Adrenal gland (tissue), 12 donors: ENCODE data around the gene GNAQ. TPM values are rescaled to one million over a fixed set of nuclear protein-coding genes. Genes with fewer than 3 reads are reported as not detected.
A peak's percentile ranks its signal among the peaks of the same experiment; 100 is the strongest.

Source experiments
- DNase-seq, 7 donors: peaks; one replicate each; pipeline ENCODE4 v3.0.0-alpha.2; 2019 to 2020
- H3K27ac ChIP-seq, 5 donors: fragments of 200-600 bp; sonication (generic) in 4 of 5; 1 replicate in 3 of 5; 2 replicates in 2 of 5; pipeline versions ENCODE4 v1.5.1 to v1.8.0; 2016 to 2020; ENCODE audit warnings: mild to moderate bottlenecking in 1 of 5
- H3K27me3 ChIP-seq: fragments of 200-600 bp; 2 replicates; pipeline ENCODE4 v1.8.0; 2021
- H3K36me3 ChIP-seq, 2 donors: fragments of 200-600 bp; replicated peaks in 1 of 2; 1 replicate in 1 of 2; 2 replicates in 1 of 2; pipeline versions ENCODE4 v1.5.1 to v1.8.0; 2018 to 2022
- H3K4me1 ChIP-seq, 2 donors: fragments of 200-600 bp; replicated peaks in 1 of 2; 1 replicate in 1 of 2; 2 replicates in 1 of 2; pipeline versions ENCODE4 v1.5.1 to v1.8.0; 2018 to 2021
- H3K4me3 ChIP-seq, 4 donors: fragments of 200-600 bp; sonication (generic) in 3 of 4; one replicate each; pipeline ENCODE4 v1.5.1; 2016 to 2018
- H3K9me3 ChIP-seq, 3 donors: fragments of 200-600 bp; sonication (generic) in 1 of 3; replicated peaks in 1 of 3; 1 replicate in 2 of 3; 2 replicates in 1 of 3; pipeline versions ENCODE4 v1.5.1 to v1.8.0; 2016 to 2021
- CTCF ChIP-seq, 6 experiments: fragments of 450-650 bp in 4 of 6; fragments of 200-600 bp in 2 of 6; sonication (generic) in 1 of 6; IDR thresholded peaks; 1 replicate in 5 of 6; 2 replicates in 1 of 6; pipeline versions ENCODE4 v1.5.1 to v1.8.0; 2016 to 2021; ENCODE audit warnings: antibody characterized with exemption in 6 of 6, mild to moderate bottlenecking in 2 of 6, moderate library complexity in 1 of 6
- POLR2A ChIP-seq, 2 donors: fragments of 450-650 bp; IDR thresholded peaks; one replicate each; pipeline ENCODE4 v1.6.1; 2017; ENCODE audit warnings: antibody characterized with exemption in 2 of 2, mild to moderate bottlenecking in 2 of 2, moderate library complexity in 1 of 2
- WGBS, 4 donors: extraction: QIAGEN DNeasy Blood & Tissue Kit in 2 of 4; methylation state at CpG; one replicate each; pipeline versions ENCODE4 v1.1.5 to v1.1.7; 2013 to 2017; 5-methylcytosine and 5-hydroxymethylcytosine counted together
- intact Hi-C, 2 donors: fragments of 100-400 bp; cut with DNase I; formaldehyde crosslinking; loops; one replicate each; pipeline versions ENCODE4 v1.14.1 to v1.15.0; 2022 to 2023
- polyA plus RNA-seq, 3 donors: library from polyadenylated mRNA; stranded (reverse); fragments of 200-250 nt in 2 of 3; fragments of 350-450 nt in 1 of 3; fragmentation: Illumina TruSeq in 1 of 3; extraction: RNeasy Lipid Tissue Mini Kit (QIAGEN cat#74804) in 1 of 3; gene quantifications; one replicate each; pipeline ENCODE4 v1.2.3, GENCODE V29; 2013 to 2014
- total RNA-seq, 9 donors: library from RNA; depleted of rRNA in 4 of 9; stranded (reverse); fragments of >200 nt in 4 of 9; fragments of 120-200 nt in 1 of 9; fragmentation: NEBNext Ultra II Directional in 1 of 9; extraction: Animal tissue kit (Norgen Biotek cat#: 25700) in 1 of 9; gene quantifications; one replicate each; pipeline versions ENCODE4 v1.1.0 to v1.2.4, GENCODE V29; 2013 to 2023
- donor health status: healthy with polysubstance abuse.
- donor health status: Bipolar disorder and iron deficiency.
- donor health status: DM: yes; HTN: yes; CAD: no.
- donor health status: DM: no; HTN: no; CAD: no.
- donor health status: DM: no; HTN: no; CAD: no.
- donor health status: DM: yes; HTN: yes; CAD: no.

The GNAQ gene
- total and polyA plus RNA-seq, 12 donors: 15.8 to 71.7 (median 45.1) TPM

GRCh38 chr9:77841739-77842386 lies 189.7 kb downstream of the GNAQ start:
- no peak overlapping the region for H3K27ac ChIP-seq

GRCh38 chr9:77839459-77840140 lies 192.0 kb downstream of the GNAQ start:
- DNase-seq: no peak
- Histone ChIP-seq H3K36me3 (no peaks in the 10 kb centered on the region), H3K4me1 (peaks cover 4 to 20% of the 10 kb centered on the region in 2 donors), H3K27me3 (no peaks in the 10 kb centered on the region), H3K9me3 (no peaks in the 10 kb centered on the region), H3K4me3 (no peak overlapping the region), H3K27ac (peak overlapping the region in 2 of 5 donors; percentile 24 to 42)
- intact Hi-C loops: loop anchor here in 1 of 2 donors (10.0 kb wide), 1 partner anchor 195 kb away; the partner anchor contains the start of gene GNAQ
- TF ChIP-seq CTCF (IDR thresholded peaks at IDR 0.05) (no peak), POLR2A (IDR thresholded peaks at IDR 0.05) (no peak)
- WGBS, 4 donors: 45 to 51% (median 47%) methylated on average over 6 of the region's 6 CpGs

More at GRCh38 chr9:77841739-77842386, 189.7 kb downstream of the GNAQ start:
- Histone ChIP-seq H3K36me3 (no peaks in the 10 kb centered on the region), H3K4me1 (peaks cover 4 to 23% of the 10 kb centered on the region in 2 donors), H3K4me3 (no peak overlapping the region), H3K9me3 (no peaks in the 10 kb centered on the region), H3K27me3 (no peaks in the 10 kb centered on the region)
- intact Hi-C loops: loop anchor here in 1 of 2 donors (10.0 kb wide), 1 partner anchor 193 kb away; the partner anchor contains the start of gene GNAQ
- 68 to 79% (median 73%) methylated on average over 3 of the region's 3 CpGs for WGBS, 4 donors
- DNase-seq: no peak
- TF ChIP-seq POLR2A (IDR thresholded peaks at IDR 0.05): no peak
- TF ChIP-seq CTCF (IDR thresholded peaks at IDR 0.05): peak; percentile 21 to 43 (median 31)

- 67 to 79% (median 73%) methylated on average over 1 of the region's 1 CpG for WGBS, 4 donors
- no peak for DNase-seq
- TF ChIP-seq CTCF (IDR thresholded peaks at IDR 0.05): no peak
- TF ChIP-seq POLR2A (IDR thresholded peaks at IDR 0.05): no peak
- Histone ChIP-seq H3K27me3 (no peaks in the 10 kb centered on the region), H3K9me3 (no peaks in the 10 kb centered on the region), H3K4me3 (no peak overlapping the region), H3K4me1 (peaks cover 4 to 20% of the 10 kb centered on the region in 2 donors), H3K27ac (no peak overlapping the region), H3K36me3 (no peaks in the 10 kb centered on the region)
- intact Hi-C loops: no loop called here
Measured at GRCh38 chr9:77838986-77839385, 192.6 kb downstream of the GNAQ start.

- Histone ChIP-seq H3K36me3 (no peaks in the 10 kb centered on the region), H3K9me3 (no peaks in the 10 kb centered on the region), H3K27me3 (no peaks in the 10 kb centered on the region), H3K27ac (no peak overlapping the region), H3K4me1 (peaks cover 4 to 32% of the 10 kb centered on the region in 2 donors), H3K4me3 (no peak overlapping the region)
- 58 to 70% (median 69%) methylated on average over 4 of the region's 4 CpGs for WGBS, 4 donors
- DNase-seq: no peak
- TF ChIP-seq POLR2A (IDR thresholded peaks at IDR 0.05) (no peak), CTCF (IDR thresholded peaks at IDR 0.05) (no peak)
- intact Hi-C loops: no loop called here
Measured at GRCh38 chr9:77834898-77835488, 196.6 kb downstream of the GNAQ start.
